Bronchial epithelial cell (primary cell): ENCODE measurements around the gene MLEC. TPM values are rescaled to one million over a fixed set of nuclear protein-coding genes. Genes with fewer than 3 reads are reported as not detected.

Experiments used
- DNase-seq: peaks from one replicate; pipeline ENCODE4 v3.0.0-alpha.2; 2010; ENCODE audit warnings: low read depth
- FAIRE-seq: peaks from 2 replicates; lab custom pipeline; 2011; peaks lifted over from hg19 to GRCh38; lab: Jason Lieb, UNC
- H3K27me3 ChIP-seq: 2 replicates; pipeline ENCODE4 v1.5.1; 2011; ENCODE audit warnings: low read length; ENCODE audit not compliant: control insufficient read depth, insufficient read depth
- H3K36me3 ChIP-seq: 2 replicates; pipeline ENCODE4 v1.5.1; 2011; ENCODE audit warnings: low read length; ENCODE audit not compliant: control insufficient read depth, insufficient read depth
- H3K4me3 ChIP-seq: 2 replicates; pipeline ENCODE4 v1.5.1; 2011; ENCODE audit warnings: mild to moderate bottlenecking, low read depth, low read length, control low read depth
- total RNA-seq: library from RNA; depleted of rRNA; stranded (reverse); fragments of >200 nt; gene quantifications from 2 replicates; pipeline ENCODE4 v1.2.1, GENCODE V29; 2014
- TF ChIP-seq, protein P1 (sequence below): IDR thresholded peaks from 2 replicates; pipeline ENCODE4 v1.5.1; 2011; ENCODE audit warnings: mild to moderate bottlenecking, moderate library complexity, low read length, control low read depth, inconsistent platforms; ENCODE audit not compliant: insufficient read depth, severe bottlenecking

MLEC gene
- total RNA-seq, 1 donor from 2014 or later: 61.9 TPM

DNA sequence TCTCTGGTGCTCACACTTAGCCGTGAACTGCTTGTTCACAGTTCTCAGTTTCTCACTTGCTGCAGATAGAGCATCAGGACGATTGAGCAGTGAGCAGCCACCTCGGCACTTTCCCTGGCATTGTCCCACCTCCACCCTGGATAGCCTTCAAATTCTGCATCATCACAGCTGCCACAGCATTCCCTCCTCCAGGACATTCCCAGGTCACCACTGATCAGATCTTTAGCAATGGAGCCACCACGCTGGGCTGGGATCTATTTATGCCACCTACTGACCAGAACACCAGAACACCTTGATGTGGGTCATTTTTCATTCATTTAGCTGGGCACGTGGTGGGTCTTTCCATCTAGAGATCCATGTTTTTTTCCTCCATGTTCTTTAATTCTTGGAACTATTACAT is 62.3 kb downstream of the MLEC start:
- FAIRE-seq: no peak
- no peak overlapping the region for H3K4me3 ChIP-seq
- TF ChIP-seq, protein P1, sequence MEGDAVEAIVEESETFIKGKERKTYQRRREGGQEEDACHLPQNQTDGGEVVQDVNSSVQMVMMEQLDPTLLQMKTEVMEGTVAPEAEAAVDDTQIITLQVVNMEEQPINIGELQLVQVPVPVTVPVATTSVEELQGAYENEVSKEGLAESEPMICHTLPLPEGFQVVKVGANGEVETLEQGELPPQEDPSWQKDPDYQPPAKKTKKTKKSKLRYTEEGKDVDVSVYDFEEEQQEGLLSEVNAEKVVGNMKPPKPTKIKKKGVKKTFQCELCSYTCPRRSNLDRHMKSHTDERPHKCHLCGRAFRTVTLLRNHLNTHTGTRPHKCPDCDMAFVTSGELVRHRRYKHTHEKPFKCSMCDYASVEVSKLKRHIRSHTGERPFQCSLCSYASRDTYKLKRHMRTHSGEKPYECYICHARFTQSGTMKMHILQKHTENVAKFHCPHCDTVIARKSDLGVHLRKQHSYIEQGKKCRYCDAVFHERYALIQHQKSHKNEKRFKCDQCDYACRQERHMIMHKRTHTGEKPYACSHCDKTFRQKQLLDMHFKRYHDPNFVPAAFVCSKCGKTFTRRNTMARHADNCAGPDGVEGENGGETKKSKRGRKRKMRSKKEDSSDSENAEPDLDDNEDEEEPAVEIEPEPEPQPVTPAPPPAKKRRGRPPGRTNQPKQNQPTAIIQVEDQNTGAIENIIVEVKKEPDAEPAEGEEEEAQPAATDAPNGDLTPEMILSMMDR: no peak
- no peaks in the 10 kb centered on the region for H3K36me3 ChIP-seq
- no peak for DNase-seq
- no peaks in the 10 kb centered on the region for H3K27me3 ChIP-seq

DNA sequence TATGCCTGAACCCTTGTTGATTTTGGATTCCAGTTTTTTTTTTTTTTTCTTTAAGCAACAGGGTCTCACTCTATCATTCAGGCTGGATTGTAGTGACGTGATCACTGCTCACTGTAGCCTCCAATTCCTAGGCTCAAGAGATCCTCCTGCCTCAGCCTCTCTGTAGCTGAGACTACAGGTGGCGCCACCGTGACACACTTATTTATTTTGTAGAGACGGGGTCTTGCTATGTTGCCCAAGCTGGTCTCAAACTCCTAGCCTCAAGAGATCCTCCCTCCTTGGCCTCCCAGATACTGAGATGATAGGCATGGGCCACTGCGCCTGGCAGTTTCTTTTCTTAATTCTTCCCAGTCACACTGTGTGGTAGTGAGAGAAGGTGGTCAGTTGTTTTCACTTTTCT is 63.9 kb downstream of the MLEC start:
- Histone ChIP-seq H3K27me3 (no peaks in the 10 kb centered on the region), H3K36me3 (no peaks in the 10 kb centered on the region), H3K4me3 (no peak overlapping the region)
- no peak for DNase-seq
- TF ChIP-seq, protein P1: no peak
- FAIRE-seq: no peak

DNA sequence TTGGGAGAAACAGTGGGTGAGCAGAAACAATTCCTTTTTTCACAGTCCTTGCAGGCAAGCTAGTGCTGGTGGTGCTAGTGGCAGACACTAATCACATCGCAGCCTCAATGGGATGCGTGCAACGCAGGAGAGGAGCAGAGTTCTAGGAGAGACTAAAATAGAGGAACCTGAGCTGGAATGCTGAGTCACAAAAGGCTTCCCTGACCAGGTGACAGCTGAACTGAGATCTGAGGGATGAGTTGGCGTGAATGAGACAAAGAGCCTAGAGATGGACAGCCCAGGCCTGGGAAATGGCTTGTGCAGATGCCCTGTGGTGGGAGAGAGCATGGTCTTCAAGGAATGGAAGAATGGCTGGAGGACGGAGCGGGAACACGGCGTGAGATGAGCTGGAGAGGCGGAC is 64.4 kb downstream of the MLEC start:
- FAIRE-seq (peak; percentile 90), DNase-seq (no peak)
- Histone ChIP-seq H3K4me3 (no peak overlapping the region), H3K27me3 (no peaks in the 10 kb centered on the region), H3K36me3 (no peaks in the 10 kb centered on the region)
- TF ChIP-seq, protein P1: no peak

Other genes starting within 250 kb of the MLEC start
- gene COX6A1, start 249.0 kb upstream of the MLEC start, total RNA-seq: 659 and 789 TPM in 2 replicates
- 40.5 and 45.2 TPM in 2 replicates for gene TRIAP1, start 240.8 kb upstream of the MLEC start, total RNA-seq
- 15.1 and 21.6 TPM in 2 replicates for gene GATC, start 240.7 kb upstream of the MLEC start, total RNA-seq
- gene SRSF9, start 217.4 kb upstream of the MLEC start, total RNA-seq: 325 and 349 TPM in 2 replicates
- 268 and 325 TPM in 2 replicates for gene DYNLL1, start 191.0 kb upstream of the MLEC start, total RNA-seq
- 32.9 and 38.9 TPM in 2 replicates for gene COQ5, start 158.0 kb upstream of the MLEC start, total RNA-seq
- gene RNF10, start 152.8 kb upstream of the MLEC start, total RNA-seq: 138 and 157 TPM in 2 replicates
- gene POP5, start 105.7 kb upstream of the MLEC start, total RNA-seq: 26.3 and 33.2 TPM in 2 replicates
- gene CABP1, start 46.5 kb upstream of the MLEC start, total RNA-seq: not detected in 2 replicates
- 12.9 and 19.5 TPM in 2 replicates for gene UNC119B, start 23.3 kb downstream of the MLEC start, total RNA-seq
- gene ACADS, start 38.7 kb downstream of the MLEC start, total RNA-seq: 7.4 and 8.2 TPM in 2 replicates
- gene SPPL3, start 217.2 kb downstream of the MLEC start, total RNA-seq: 4.2 and 8.7 TPM in 2 replicates